GM21786 (cell line): ENCODE data around the gene AMOTL2.

Experiments
- ATAC-seq: cut with Tn5 transposase; IDR thresholded peaks from one replicate; pipeline ENCODE4 v1.9.1; 2021; ENCODE audit not compliant: unreplicated experiment

Gene AMOTL2

GRCh38 chr3:134380249-134380648 is 6.0 kb upstream of the AMOTL2 start:
- no peak for ATAC-seq

- no peak for ATAC-seq
These were observed 4.6 kb upstream of the AMOTL2 start for GRCh38 chr3:134378818-134379217.

GRCh38 chr3:134378384-134378783 is 4.1 kb upstream of the AMOTL2 start:
- ATAC-seq, result no peak

- ATAC-seq, result no peak
These were observed 3.6 kb upstream of the AMOTL2 start for GRCh38 chr3:134377896-134378295.

- ATAC-seq, result no peak
These were observed 2.7 kb upstream of the AMOTL2 start for GRCh38 chr3:134376786-134377426.

- no peak for ATAC-seq
These were observed 2.1 kb upstream of the AMOTL2 start for GRCh38 chr3:134376385-134376765.

- no peak for ATAC-seq
These were observed 1.5 kb upstream of the AMOTL2 start for GRCh38 chr3:134375582-134376384.

GRCh38 chr3:134374791-134375581 is 739 bp upstream of the AMOTL2 start:
- no peak for ATAC-seq

GRCh38 chr3:134373271-134374104 is 759 bp downstream of the AMOTL2 start:
- ATAC-seq, result no peak

GRCh38 chr3:134372396-134373270 is 1.6 kb downstream of the AMOTL2 start:
- ATAC-seq, result no peak

- no peak for ATAC-seq
These were observed 2.5 kb downstream of the AMOTL2 start for GRCh38 chr3:134371542-134372324.

GRCh38 chr3:134370611-134371531 is 3.4 kb downstream of the AMOTL2 start:
- no peak for ATAC-seq

- no peak for ATAC-seq
These were observed 4.2 kb downstream of the AMOTL2 start for GRCh38 chr3:134369861-134370596.

- no peak for ATAC-seq
These were observed 5.0 kb downstream of the AMOTL2 start for GRCh38 chr3:134369231-134369741.

GRCh38 chr3:134368751-134369105 is 5.5 kb downstream of the AMOTL2 start:
- ATAC-seq, result no peak

GRCh38 chr3:134367869-134368750 is 6.1 kb downstream of the AMOTL2 start:
- ATAC-seq, result no peak
